HL-60 (cell line): ENCODE measurements around the gene EYS.

ENCODE experiments used
- DNase-seq, 2 experiments: peaks; one replicate each; pipeline ENCODE4 v3.0.0-alpha.2; 2010 to 2020; ENCODE audit warnings: low read depth in 1 of 2, low spot score in 1 of 2
- H3K27ac ChIP-seq: fragments of 250-450 bp; sonication (Bioruptor Pico); replicated peaks from 2 replicates; pipeline ENCODE4 v1.5.1; 2020; ENCODE audit warnings: mild to moderate bottlenecking, moderate library complexity
- H3K27me3 ChIP-seq: fragments of 250-450 bp; sonication (Bioruptor Pico); 2 replicates; pipeline ENCODE4 v1.5.1; 2021; ENCODE audit warnings: mild to moderate bottlenecking, moderate library complexity; ENCODE audit not compliant: insufficient read depth, poor library complexity, severe bottlenecking
- H3K4me3 ChIP-seq: replicated peaks from 2 replicates; pipeline ENCODE4 v1.5.1; 2011; ENCODE audit warnings: mild to moderate bottlenecking, control low read depth, low read length; ENCODE audit not compliant: insufficient read depth
- GABPA ChIP-seq: IDR thresholded peaks from 2 replicates; pipeline ENCODE4 v1.6.1; 2012; ENCODE audit warnings: low read depth
- POLR2AphosphoS5 ChIP-seq: IDR thresholded peaks from 2 replicates; pipeline ENCODE4 v1.6.1; 2012; ENCODE audit warnings: low read depth
- SPI1 ChIP-seq: IDR thresholded peaks from 2 replicates; pipeline ENCODE4 v1.6.1; 2012; ENCODE audit warnings: low read depth, mild to moderate bottlenecking, borderline replicate concordance
- TF ChIP-seq, protein P1 (sequence below): IDR thresholded peaks from 2 replicates; pipeline ENCODE4 v1.6.1; 2012; ENCODE audit warnings: low read depth; ENCODE audit not compliant: insufficient replicate concordance
- TF ChIP-seq, protein P2 (sequence below): IDR thresholded peaks from one replicate; pipeline ENCODE4 v1.5.1; 2011; ENCODE audit warnings: low read length, control low read depth, inconsistent platforms; ENCODE audit not compliant: insufficient read depth

Gene EYS

DNA sequence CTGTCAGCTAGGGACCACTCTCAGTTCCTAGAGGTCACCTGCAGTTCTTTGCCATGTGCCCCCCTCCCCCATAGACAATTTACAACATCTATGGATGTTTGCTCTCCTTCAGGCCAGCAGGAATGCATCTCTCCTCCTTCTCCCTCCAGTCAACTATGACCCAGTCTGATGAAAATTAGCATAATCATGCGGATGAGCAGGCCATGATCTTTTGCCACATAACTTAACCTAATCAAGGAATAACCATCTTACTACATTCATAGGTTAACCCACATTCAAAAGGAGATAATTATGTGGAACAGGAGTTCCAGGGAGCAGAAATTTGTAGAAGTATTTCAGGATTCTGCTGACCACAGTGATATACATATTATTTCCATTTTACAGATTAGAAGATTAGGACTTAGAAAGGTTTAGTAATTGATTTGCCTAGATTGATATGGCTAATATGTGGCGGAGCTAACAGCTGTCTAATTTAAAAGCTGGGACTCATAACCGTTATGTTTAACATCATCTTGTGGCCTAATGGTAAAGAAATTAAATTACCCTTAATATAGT lies 1585.9 kb downstream of the EYS start:
- no peaks in the 10 kb centered on the region for H3K27me3 ChIP-seq
- H3K27ac ChIP-seq: no peak overlapping the region
- DNase-seq: no peak
- TF ChIP-seq POLR2AphosphoS5 (no peak), SPI1 (no peak), GABPA (no peak)
- TF ChIP-seq, protein P1, sequence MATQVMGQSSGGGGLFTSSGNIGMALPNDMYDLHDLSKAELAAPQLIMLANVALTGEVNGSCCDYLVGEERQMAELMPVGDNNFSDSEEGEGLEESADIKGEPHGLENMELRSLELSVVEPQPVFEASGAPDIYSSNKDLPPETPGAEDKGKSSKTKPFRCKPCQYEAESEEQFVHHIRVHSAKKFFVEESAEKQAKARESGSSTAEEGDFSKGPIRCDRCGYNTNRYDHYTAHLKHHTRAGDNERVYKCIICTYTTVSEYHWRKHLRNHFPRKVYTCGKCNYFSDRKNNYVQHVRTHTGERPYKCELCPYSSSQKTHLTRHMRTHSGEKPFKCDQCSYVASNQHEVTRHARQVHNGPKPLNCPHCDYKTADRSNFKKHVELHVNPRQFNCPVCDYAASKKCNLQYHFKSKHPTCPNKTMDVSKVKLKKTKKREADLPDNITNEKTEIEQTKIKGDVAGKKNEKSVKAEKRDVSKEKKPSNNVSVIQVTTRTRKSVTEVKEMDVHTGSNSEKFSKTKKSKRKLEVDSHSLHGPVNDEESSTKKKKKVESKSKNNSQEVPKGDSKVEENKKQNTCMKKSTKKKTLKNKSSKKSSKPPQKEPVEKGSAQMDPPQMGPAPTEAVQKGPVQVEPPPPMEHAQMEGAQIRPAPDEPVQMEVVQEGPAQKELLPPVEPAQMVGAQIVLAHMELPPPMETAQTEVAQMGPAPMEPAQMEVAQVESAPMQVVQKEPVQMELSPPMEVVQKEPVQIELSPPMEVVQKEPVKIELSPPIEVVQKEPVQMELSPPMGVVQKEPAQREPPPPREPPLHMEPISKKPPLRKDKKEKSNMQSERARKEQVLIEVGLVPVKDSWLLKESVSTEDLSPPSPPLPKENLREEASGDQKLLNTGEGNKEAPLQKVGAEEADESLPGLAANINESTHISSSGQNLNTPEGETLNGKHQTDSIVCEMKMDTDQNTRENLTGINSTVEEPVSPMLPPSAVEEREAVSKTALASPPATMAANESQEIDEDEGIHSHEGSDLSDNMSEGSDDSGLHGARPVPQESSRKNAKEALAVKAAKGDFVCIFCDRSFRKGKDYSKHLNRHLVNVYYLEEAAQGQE: no peak
- TF ChIP-seq, protein P2, sequence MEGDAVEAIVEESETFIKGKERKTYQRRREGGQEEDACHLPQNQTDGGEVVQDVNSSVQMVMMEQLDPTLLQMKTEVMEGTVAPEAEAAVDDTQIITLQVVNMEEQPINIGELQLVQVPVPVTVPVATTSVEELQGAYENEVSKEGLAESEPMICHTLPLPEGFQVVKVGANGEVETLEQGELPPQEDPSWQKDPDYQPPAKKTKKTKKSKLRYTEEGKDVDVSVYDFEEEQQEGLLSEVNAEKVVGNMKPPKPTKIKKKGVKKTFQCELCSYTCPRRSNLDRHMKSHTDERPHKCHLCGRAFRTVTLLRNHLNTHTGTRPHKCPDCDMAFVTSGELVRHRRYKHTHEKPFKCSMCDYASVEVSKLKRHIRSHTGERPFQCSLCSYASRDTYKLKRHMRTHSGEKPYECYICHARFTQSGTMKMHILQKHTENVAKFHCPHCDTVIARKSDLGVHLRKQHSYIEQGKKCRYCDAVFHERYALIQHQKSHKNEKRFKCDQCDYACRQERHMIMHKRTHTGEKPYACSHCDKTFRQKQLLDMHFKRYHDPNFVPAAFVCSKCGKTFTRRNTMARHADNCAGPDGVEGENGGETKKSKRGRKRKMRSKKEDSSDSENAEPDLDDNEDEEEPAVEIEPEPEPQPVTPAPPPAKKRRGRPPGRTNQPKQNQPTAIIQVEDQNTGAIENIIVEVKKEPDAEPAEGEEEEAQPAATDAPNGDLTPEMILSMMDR: no peak
- no peak overlapping the region for H3K4me3 ChIP-seq

DNA sequence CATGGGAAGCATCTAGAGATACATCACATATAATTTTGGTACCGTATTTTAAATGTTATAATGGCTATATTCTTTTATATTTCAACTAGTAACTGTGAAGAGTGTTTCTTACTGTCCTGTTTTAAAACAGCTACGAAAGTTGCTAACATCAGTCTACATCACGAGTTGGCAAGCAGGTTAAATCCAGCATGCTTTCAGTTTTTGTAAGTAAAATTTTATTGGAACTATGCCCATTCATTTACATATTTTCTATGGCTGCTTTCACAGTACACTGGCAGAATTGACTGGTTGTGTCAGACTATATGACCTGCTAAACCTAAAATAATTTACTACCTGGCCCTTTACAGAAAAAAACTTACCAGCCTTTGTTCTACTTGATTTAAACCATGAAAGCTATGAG lies 1593.3 kb downstream of the EYS start:
- no peak for DNase-seq
- Histone ChIP-seq H3K27ac (no peak overlapping the region), H3K27me3 (no peaks in the 10 kb centered on the region), H3K4me3 (no peak overlapping the region)
- TF ChIP-seq SPI1 (no peak), GABPA (no peak), POLR2AphosphoS5 (no peak)
- TF ChIP-seq, protein P1: no peak
- TF ChIP-seq, protein P2: no peak

DNA sequence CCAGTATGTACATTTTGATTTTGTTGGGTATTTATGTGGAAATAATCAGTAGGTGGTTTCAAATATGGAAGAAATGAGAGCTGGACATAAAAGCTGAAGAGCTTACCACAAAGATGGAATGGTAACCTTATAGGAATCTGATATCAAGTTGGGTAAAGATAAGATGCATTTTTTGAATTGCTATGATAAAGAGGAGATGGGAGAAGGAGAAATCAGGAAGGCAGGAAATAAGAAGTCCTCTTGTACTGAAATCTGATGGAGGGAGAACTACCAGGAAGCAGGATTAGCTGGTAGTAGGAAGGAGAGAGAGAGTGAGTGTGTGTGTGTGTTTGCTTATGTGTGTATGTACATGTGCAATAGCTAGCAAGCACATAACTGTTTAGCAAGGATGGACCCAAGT lies 1603.0 kb downstream of the EYS start:
- Histone ChIP-seq H3K27me3 (no peaks in the 10 kb centered on the region), H3K27ac (no peak overlapping the region), H3K4me3 (no peak overlapping the region)
- DNase-seq: no peak
- TF ChIP-seq, protein P1: no peak
- no peak for TF ChIP-seq POLR2AphosphoS5
- TF ChIP-seq GABPA: no peak
- TF ChIP-seq, protein P2: no peak
- no peak for TF ChIP-seq SPI1
